Activated naive CD8-positive, alpha-beta T cell treated with anti-CD3 and anti-CD28 coated beads, Interleukin-2, amount 10 ng/mL, durations not matched to agents 7 days and 5 days (primary cell): Measurements from ENCODE around the gene OBSCN. TPM values are rescaled to one million over a fixed set of nuclear protein-coding genes. Genes with fewer than 3 reads are reported as not detected.

Experiments used
- ATAC-seq: fragments of 150-1000 bp; cut with Tn5 transposase; one replicate; pipeline ENCODE4 v1.10.0; 2021; ENCODE audit warnings: low read depth, moderate library complexity
- POLR2A ChIA-PET: fragments of 350-600 bp; sonication (Branson Sonifier 250); formaldehyde crosslinking; loops from one replicate; lab custom pipeline; 2021; ENCODE audit warnings: antibody characterized with exemption; lab: Charles Lee
- DNase-seq: peaks from one replicate; pipeline ENCODE4 v3.0.0; 2021
- H3K27ac Mint-ChIP-seq: one replicate; pipeline ENCODE4 v1.8.0; 2022; ENCODE audit warnings: mild to moderate bottlenecking, mixed read lengths
- H3K27me3 Mint-ChIP-seq: one replicate; pipeline ENCODE4 v1.8.0; 2022; ENCODE audit warnings: mild to moderate bottlenecking, moderate library complexity, mixed read lengths
- H3K36me3 Mint-ChIP-seq: one replicate; pipeline ENCODE4 v1.8.0; 2021; ENCODE audit warnings: mild to moderate bottlenecking, mixed read lengths
- H3K4me1 Mint-ChIP-seq: one replicate; pipeline ENCODE4 v1.8.0; 2021; ENCODE audit warnings: mixed read lengths
- H3K4me3 Mint-ChIP-seq: one replicate; pipeline ENCODE4 v1.8.0; 2022; ENCODE audit warnings: mild to moderate bottlenecking, moderate library complexity, mixed read lengths
- H3K9me3 Mint-ChIP-seq: one replicate; pipeline ENCODE4 v1.8.0; 2021; ENCODE audit warnings: mixed read lengths
- total RNA-seq, 2 experiments: library from RNA; stranded (reverse); gene quantifications; one replicate each; pipeline ENCODE4 v1.2.3, GENCODE V29; 2021

The OBSCN gene
- total RNA-seq, 2 experiments from 2014 or later = 44.3 to 44.7 TPM

DNA sequence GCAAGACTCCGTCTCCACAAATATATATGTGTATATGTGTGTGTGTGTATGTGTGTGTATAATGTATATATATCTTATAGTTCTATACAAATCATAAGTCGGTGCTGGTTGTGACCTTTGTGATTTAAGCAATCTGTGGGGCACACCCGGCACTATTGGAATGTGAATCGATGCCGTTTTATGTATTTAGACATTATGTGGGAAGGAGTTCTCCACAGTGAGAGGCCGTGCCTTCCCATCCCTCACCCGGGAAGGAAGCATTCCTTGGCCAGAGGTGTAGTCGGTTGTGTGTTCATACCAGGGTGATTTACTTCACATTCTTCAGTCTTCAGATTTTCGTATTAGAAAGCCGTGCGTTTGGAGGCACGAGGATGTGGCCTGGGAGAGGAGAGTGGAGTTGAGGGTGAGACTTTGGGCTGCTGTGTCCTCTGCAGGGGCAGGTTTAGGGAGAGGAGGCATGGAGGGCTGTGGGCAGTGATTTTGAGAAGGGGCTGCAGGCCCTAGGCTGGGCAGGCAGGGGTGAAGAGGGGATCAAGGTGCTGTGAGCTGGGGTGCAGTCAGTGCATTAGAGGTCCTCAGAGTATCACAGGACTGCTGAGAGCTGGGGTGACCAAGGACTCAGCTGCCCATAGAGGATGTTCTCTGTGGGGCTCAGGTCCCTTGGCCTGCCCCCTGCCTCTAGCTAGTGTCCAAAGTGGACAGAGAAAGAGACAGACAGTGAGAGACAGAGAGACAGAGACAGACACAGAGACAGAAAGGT lies 141.0 kb downstream of the OBSCN start:
- peaks cover 3% of the 10 kb centered on the region for H3K36me3 Mint-ChIP-seq
- POLR2A ChIA-PET = no interaction called here
- no peak for ATAC-seq
- H3K9me3 Mint-ChIP-seq = peaks cover 4% of the 10 kb centered on the region
- no peak overlapping the region for H3K4me3 Mint-ChIP-seq
- peak; percentile 14 for DNase-seq
- no peaks in the 10 kb centered on the region for H3K4me1 Mint-ChIP-seq
- no peaks in the 10 kb centered on the region for H3K27me3 Mint-ChIP-seq
- H3K27ac Mint-ChIP-seq = no peak overlapping the region

DNA sequence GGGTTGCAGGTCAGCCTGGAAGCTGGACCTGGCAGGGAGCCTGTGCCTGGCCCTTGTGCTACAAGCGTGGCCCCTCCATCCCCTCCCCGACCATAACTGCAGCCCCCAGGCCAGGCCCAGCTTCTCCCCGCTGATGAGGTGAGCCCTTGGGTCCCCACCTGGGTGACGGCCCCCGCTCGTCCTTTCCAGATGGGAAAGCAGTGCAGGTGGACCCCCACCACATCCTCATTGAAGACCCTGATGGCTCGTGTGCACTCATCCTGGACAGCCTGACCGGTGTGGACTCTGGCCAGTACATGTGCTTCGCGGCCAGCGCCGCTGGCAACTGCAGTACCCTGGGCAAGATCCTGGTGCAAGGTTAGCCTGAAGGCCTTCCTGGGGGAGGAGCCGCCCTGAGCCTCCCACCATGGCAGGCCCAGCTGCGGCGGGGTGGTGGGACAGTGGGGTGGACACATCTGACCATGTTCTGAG lies 141.9 kb downstream of the OBSCN start:
- DNase-seq (peak; percentile 22), ATAC-seq (no peak)
- Mint-ChIP-seq H3K27me3 (no peaks in the 10 kb centered on the region), H3K9me3 (no peaks in the 10 kb centered on the region), H3K4me3 (no peak overlapping the region), H3K36me3 (no peaks in the 10 kb centered on the region), H3K4me1 (no peaks in the 10 kb centered on the region), H3K27ac (no peak overlapping the region)
- POLR2A ChIA-PET = no interaction called here

DNA sequence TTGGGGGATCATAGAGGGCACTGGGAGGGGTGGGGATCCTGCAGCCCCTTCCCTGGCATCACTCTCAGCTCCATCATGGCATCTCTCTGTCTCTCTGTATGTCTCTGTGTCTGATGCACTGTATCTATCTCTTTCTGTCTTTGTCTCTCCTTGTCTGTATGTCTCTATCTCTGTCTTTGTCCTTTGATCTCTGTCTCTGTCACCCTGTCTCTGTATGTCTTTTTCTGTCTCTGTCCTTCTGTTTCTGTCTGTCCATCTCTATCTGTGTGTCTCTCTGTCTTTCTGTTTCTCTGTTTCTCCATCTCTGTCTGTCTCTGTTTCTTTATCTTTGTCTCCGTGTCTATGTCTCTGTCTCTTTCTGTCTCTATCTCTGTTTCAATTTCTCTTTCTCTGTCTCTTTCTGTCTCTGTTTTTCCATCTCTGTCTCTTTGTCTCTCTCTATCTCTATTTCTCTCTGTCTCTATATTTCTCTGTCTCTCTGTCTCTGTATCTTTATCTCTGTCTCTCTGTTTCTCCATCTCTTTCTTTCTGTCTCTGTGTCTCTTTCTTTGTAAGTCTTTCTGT lies 142.4 kb downstream of the OBSCN start:
- no peak for ATAC-seq

DNA sequence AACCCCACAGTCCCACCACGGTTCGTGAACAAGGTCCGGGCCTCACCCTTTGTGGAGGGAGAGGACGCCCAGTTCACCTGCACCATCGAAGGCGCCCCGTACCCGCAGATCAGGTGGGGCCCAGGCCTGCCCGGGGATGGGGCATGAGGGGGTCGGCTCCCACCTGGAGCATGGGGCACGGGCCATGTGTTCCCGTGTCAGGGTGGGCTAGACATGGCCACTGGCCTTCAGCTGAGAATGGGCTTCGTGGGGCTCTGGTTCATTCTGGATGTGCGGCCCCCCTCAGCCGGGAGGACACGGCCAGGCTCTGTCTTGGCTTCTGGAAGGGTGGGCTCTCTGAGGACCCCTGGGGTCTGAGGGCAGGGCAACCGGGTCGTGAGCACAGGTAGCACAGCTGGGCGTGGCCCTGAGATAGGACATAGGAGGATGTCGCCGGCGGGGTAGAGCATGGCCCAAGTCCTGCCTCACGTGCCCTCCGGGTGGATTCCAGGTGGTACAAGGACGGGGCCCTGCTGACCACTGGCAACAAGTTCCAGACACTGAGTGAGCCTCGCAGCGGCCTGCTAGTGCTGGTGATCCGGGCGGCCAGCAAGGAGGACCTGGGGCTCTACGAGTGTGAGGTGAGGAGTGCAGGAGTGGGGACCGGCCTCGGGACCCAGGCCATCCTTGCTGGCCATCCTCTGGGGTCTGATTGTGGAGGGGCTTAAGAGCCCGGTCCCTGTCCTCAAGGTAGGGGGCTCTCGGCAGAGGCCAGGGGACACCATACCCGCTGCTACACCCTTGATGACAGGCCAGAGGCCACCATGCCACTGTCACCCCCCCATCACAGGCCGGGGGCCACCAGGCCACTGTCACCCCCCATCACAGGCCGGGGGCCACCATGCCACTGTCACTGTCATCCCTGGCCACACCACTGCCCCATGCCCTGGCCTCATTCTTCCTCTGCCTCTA lies 143.3 kb downstream of the OBSCN start:
- POLR2A ChIA-PET = no interaction called here
- no peak for ATAC-seq
- H3K27ac Mint-ChIP-seq = no peak overlapping the region

More for the DNA sequence above, 142.4 kb downstream of the OBSCN start:
- POLR2A ChIA-PET = no interaction called here
- H3K4me3 Mint-ChIP-seq = no peak overlapping the region
- H3K27me3 Mint-ChIP-seq = no peaks in the 10 kb centered on the region
- H3K9me3 Mint-ChIP-seq = no peaks in the 10 kb centered on the region
- no peak for DNase-seq
- H3K27ac Mint-ChIP-seq = no peak overlapping the region
- H3K36me3 Mint-ChIP-seq = no peaks in the 10 kb centered on the region
- no peaks in the 10 kb centered on the region for H3K4me1 Mint-ChIP-seq

DNA sequence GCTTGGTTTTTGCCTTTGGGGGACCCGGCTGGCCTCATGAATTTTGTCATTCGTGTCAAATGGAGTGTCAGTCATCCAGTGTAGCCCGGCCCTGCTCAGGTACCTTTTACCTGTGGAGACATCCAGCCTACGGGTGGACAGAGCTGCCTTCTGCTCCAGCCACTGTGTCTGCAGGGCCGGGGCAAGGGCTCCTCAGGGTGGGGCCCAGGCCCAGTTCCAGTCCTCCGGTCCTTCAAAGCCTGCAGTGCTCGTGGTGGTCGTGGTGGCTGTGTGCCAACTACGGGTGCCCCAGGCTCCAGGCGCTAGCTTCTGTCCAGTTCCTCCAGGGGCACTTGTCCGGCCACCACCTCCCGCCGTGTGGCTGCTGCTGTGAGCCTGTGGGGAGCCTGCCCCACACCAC lies 144.0 kb downstream of the OBSCN start:
- no peaks in the 10 kb centered on the region for H3K36me3 Mint-ChIP-seq
- ATAC-seq = no peak
- H3K27ac Mint-ChIP-seq = no peak overlapping the region
- DNase-seq = no peak
- H3K4me3 Mint-ChIP-seq = no peak overlapping the region
- H3K27me3 Mint-ChIP-seq = no peaks in the 10 kb centered on the region
- H3K4me1 Mint-ChIP-seq = no peaks in the 10 kb centered on the region
- no peaks in the 10 kb centered on the region for H3K9me3 Mint-ChIP-seq
- POLR2A ChIA-PET = no interaction called here

More for the DNA sequence above, 143.3 kb downstream of the OBSCN start:
- peak; percentile 17 for DNase-seq
- no peaks in the 10 kb centered on the region for H3K27me3 Mint-ChIP-seq
- no peaks in the 10 kb centered on the region for H3K36me3 Mint-ChIP-seq
- H3K4me3 Mint-ChIP-seq = no peak overlapping the region
- H3K9me3 Mint-ChIP-seq = no peaks in the 10 kb centered on the region
- H3K4me1 Mint-ChIP-seq = no peaks in the 10 kb centered on the region

DNA sequence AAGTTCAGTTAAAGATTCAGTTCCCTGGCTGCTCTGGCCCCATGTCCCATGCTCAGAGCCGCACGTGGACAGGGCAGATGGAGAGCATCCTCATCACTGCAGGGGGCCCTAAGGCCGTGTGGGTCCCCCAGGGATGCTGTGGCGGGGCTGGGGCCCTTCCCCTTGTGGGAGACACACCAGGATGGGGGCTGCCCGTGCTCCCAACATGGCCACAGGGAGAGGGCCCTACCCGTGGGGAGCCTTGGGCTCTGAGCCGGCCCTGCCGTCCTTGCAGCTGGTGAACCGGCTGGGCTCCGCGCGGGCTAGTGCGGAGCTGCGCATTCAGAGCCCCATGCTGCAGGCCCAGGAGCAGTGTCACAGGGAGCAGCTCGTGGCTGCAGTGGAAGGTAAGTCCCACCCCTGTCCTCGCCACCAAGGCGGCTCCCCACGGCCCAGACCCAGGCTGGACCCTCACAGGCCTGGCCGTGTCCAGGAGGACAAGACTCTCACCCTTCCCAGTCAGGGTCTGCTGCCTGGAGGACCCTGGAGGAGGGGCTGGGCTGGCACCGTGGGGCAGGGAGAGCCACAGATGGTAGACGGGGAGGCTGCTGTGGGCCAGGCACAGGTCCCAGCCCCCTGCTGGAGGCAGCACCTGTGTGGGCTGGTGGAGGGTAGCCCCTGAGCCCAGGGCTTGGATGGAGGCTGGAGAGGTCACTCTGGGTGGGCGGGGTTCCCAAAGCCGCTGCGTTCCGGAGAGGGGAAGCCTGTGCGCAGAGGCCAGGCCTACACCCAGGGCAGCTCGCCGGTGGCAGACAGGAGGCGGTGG lies 145.0 kb downstream of the OBSCN start:
- Mint-ChIP-seq H3K9me3 (no peaks in the 10 kb centered on the region), H3K27me3 (no peaks in the 10 kb centered on the region), H3K36me3 (no peaks in the 10 kb centered on the region), H3K4me3 (no peak overlapping the region), H3K4me1 (peaks cover under 1% of the 10 kb centered on the region), H3K27ac (no peak overlapping the region)
- ATAC-seq (no peak), DNase-seq (no peak)
- POLR2A ChIA-PET = no interaction called here

DNA sequence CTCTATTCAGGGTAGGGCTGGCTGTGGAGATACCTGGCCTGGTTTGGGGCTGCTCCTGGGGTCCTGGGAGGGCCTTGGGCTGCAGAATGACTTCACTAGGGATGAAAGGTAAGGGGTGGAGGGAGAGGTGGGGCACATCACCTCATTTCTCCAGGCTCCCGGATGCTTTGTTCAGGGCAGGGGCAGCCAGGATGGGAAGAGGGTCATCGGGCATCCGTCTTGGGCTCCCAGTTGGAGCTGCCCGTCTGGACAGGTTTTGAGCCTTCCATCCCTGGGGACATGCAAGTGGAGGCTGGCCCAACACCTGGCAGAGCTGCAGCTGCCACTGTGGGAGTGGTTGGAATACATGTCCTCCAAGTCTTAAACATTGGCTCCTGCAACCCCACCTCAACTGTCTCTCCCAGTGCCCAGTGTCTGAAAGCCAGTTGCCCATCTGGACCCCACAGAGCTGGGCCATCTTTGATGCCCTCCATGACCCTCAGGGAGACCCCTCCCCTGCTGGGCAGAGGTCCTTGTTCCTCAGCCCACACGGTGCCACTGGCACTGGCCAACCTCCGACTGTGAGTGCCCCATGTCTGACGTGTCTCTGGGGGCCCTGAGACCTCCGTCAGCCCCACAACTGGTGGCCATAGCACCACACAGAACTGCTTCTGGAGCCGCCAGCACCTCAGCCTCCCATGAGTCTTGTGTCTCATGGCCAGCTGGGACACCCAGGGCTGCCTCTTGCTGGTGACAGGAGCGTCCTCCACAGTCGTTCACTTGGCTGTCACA lies 145.9 kb downstream of the OBSCN start:
- POLR2A ChIA-PET = no interaction called here
- H3K27me3 Mint-ChIP-seq = no peaks in the 10 kb centered on the region
- no peaks in the 10 kb centered on the region for H3K9me3 Mint-ChIP-seq
- ATAC-seq (no peak), DNase-seq (no peak)
- no peak overlapping the region for H3K27ac Mint-ChIP-seq
- peaks cover 3% of the 10 kb centered on the region for H3K4me1 Mint-ChIP-seq
- H3K36me3 Mint-ChIP-seq = no peaks in the 10 kb centered on the region
- no peak overlapping the region for H3K4me3 Mint-ChIP-seq

DNA sequence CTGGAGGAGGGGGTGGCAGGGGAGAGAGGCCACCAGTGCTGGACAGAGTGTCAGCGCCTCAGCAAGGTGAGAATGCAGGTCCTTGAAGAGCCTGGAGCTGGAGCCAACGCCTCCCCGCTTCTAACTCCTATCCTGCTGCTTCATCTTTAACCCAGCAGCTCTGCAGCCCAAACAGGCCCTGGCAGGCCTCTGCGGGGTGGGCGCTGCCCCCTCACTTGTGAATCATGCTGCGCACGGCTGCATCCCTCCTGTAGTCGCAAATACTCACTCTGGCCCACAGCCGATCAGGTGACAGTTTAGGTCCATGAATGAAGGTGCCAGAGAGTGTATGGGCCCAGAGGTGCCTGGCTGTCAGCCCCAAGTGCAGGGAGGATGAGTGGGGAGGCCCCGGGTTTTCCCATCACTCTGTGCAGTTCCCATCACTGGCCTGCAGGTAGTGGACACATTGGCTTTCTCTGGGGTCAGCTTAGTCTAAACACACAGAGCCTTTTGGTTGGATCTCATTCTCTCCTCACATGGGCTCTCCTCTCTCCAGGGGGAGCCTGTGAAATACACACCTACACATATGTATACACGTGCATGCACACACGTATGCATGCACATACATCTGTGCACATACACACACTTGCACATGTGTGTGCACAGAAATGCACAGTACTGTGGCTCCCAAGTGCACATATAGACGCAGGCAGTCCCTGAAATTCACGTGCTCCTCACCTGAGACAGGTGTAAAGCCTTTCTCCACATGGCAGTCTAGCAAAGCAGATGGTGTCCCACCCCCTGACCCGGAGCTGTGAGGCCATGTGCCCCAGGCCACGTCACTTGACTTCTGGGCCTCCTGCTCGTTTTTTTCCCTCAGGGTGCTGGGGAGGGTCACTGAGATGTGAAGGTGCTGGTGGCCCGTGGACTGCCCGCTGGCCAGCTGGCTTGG lies 146.8 kb downstream of the OBSCN start:
- DNase-seq (no peak), ATAC-seq (no peak)
- no peaks in the 10 kb centered on the region for H3K9me3 Mint-ChIP-seq
- no peaks in the 10 kb centered on the region for H3K27me3 Mint-ChIP-seq
- no peak overlapping the region for H3K4me3 Mint-ChIP-seq
- H3K27ac Mint-ChIP-seq = no peak overlapping the region
- peaks cover 3% of the 10 kb centered on the region for H3K4me1 Mint-ChIP-seq
- POLR2A ChIA-PET = no interaction called here
- H3K36me3 Mint-ChIP-seq = no peaks in the 10 kb centered on the region

DNA sequence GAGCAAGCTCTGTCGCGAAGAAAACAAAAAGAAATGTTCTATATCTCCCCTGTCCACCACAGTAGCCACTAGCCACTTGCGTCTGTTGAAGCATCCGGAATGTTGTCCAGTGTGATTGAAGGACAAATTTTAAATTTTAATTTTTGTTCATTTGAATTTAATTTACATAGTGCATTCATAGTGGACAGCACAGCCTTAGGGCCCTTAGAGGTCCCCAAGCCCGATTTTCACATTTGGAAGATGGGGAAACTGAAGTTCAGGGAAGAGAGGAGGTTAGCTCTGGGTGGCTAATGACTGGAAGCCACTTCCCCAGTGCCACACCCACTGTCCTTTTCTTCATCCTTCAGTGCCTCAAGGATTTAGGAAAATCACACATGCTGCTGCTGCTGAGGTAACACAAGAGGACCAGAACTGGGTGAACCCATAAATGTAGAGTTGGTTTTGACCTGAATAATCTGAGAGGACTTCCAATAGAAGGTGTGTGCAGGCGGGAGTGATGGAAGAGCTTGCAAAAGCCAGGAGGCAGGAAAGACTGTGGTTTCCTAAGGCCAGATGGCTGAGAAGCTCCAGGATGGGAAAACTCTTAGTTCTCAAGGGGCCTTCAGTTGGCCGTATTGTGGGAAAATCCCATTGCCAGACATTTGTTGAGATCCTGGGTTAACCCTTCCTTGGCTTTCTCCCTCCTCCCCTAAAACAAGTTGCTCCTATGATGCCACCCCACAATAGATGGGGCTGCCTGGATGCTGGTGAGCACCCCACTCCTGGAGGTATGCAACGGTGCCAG lies 149.2 kb downstream of the OBSCN start:
- Mint-ChIP-seq H3K27ac (no peak overlapping the region), H3K4me1 (peaks cover 3% of the 10 kb centered on the region), H3K36me3 (no peaks in the 10 kb centered on the region), H3K27me3 (no peaks in the 10 kb centered on the region), H3K4me3 (no peak overlapping the region), H3K9me3 (no peaks in the 10 kb centered on the region)
- ATAC-seq (no peak), DNase-seq (no peak)
- POLR2A ChIA-PET = no interaction called here

DNA sequence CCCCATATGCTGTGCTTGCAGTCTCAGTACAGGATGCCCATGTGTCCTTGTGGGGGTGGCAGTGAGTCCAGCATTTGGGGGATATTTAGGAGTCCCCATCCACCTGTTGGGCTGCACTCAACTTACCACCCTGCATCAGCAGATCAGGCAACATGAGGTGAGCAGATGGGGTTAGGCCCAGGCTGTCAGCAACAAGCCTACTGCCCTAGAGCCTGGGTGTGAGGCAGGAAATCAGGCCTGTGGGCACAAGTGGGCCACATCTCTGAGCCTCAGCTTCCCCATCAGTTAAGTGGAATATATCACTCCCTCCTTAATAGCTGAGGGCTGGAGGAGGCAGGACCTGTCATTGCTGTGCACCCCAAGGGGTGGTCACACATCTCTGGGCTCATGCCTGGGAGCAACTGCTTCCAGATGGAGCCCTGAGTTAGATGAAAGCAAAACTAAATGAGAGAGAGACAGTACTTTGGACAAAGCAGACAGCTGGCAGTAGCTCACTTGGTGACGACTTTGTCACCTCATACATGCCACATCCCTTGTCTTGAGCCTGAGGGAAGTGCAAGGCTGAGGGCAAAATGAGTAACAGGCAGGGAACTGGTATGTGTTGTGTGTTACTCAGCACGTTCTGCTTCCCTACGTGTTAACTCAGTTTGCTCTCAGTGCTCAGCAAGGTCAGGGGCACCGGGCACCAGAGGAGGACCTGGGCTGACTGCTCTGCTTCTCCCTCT lies 150.4 kb downstream of the OBSCN start:
- DNase-seq (no peak), ATAC-seq (peak; percentile 26)
- Mint-ChIP-seq H3K4me1 (peaks cover 3% of the 10 kb centered on the region), H3K9me3 (no peaks in the 10 kb centered on the region), H3K36me3 (no peaks in the 10 kb centered on the region), H3K27ac (no peak overlapping the region), H3K27me3 (no peaks in the 10 kb centered on the region), H3K4me3 (no peak overlapping the region)
- POLR2A ChIA-PET = no interaction called here
